Measurements from ENCODE around the gene TRIM9.

DNA sequence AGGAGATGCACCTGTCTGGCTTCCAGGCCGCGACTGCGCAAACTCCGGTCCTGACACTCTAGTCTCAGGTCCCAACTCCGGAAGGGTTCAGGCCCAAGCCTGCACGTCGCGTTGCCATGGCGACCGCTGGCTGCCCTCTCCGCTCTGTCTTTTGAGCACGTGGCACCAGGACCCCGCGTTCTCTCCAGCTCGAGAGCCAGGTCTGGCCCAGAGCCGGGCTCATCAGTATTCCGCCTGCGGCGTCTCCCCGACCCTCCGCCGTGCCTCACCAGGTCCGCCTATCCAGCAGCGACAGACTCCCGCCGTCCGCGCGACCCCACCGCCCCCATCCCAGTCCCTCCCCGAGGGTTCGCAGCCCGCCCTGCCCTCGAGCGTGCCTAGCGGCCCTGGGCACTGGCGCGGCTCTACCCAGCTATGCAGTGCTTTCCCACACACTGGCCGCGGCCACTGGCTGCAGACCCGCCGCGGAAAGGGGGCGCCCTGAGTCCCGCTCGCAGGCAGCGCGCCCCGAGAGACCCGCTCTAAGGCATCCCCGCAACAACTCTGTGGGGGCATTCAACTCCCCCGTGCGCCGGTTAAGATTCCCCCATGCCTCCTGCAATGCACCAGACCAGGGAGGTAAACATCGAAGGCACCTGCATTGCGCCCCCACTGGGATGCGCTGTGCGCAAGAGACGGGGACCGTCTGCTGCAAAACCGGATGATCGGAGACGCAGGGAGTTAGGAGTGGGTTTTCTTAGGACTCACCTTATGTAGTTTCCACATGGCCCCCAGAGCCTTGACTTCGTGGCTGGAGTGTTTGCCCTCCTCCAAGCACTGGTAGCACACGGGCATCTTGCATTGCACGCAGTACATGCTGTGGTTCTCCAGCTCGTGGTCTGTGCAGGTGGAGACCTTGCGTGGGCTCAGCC lies 1.3 kb downstream of the TRIM9 start:
- TF ChIP-seq, protein P1, sequence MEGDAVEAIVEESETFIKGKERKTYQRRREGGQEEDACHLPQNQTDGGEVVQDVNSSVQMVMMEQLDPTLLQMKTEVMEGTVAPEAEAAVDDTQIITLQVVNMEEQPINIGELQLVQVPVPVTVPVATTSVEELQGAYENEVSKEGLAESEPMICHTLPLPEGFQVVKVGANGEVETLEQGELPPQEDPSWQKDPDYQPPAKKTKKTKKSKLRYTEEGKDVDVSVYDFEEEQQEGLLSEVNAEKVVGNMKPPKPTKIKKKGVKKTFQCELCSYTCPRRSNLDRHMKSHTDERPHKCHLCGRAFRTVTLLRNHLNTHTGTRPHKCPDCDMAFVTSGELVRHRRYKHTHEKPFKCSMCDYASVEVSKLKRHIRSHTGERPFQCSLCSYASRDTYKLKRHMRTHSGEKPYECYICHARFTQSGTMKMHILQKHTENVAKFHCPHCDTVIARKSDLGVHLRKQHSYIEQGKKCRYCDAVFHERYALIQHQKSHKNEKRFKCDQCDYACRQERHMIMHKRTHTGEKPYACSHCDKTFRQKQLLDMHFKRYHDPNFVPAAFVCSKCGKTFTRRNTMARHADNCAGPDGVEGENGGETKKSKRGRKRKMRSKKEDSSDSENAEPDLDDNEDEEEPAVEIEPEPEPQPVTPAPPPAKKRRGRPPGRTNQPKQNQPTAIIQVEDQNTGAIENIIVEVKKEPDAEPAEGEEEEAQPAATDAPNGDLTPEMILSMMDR (IDR thresholded peaks at IDR 0.05; ENCODE audit: low read length) = no peak
- TF ChIP-seq EZH2phosphoT487 (IDR thresholded peaks at IDR 0.05; ENCODE audit: low read length) = no peak
